Stimulated activated naive CD8-positive, alpha-beta T cell treated with anti-CD3 and anti-CD28 coated beads, Interleukin-15, Interleukin-2, amounts not matched to agents 100 ng/mL and 50 ng/mL, for 24 hours (primary cell): ENCODE results near the gene STRIT1.

ENCODE experiments used
- H3K27ac Mint-ChIP-seq: one replicate; pipeline ENCODE4 v1.8.0; 2021; ENCODE audit warnings: mild to moderate bottlenecking, mixed read lengths
- H3K27me3 Mint-ChIP-seq: one replicate; pipeline ENCODE4 v1.8.0; 2021; ENCODE audit warnings: mixed read lengths
- H3K36me3 Mint-ChIP-seq: one replicate; pipeline ENCODE4 v1.8.0; 2021; ENCODE audit warnings: low read depth, mixed read lengths
- H3K4me1 Mint-ChIP-seq: one replicate; pipeline ENCODE4 v1.8.0; 2021; ENCODE audit warnings: low read depth, mixed read lengths
- H3K4me3 Mint-ChIP-seq: one replicate; pipeline ENCODE4 v1.8.0; 2021; ENCODE audit warnings: mild to moderate bottlenecking, mixed read lengths
- H3K9me3 Mint-ChIP-seq: one replicate; pipeline ENCODE4 v1.8.0; 2021; ENCODE audit warnings: mixed read lengths

Gene STRIT1

GRCh38 chr3:155293516-155293915, at the start of gene STRIT1:
Gene STRIT1 (minus strand): TSS chr3:155293683.
- Mint-ChIP-seq H3K4me3 (no peak within 1 kb of the TSS), H3K36me3 (no peaks in the 10 kb centered on the region), H3K4me1 (no peaks in the 10 kb centered on the region), H3K27ac (no peak within 1 kb of the TSS), H3K27me3 (no peaks in the 10 kb centered on the region), H3K9me3 (peaks cover 12% of the 10 kb centered on the region)

GRCh38 chr3:155342344-155342743, 48.9 kb upstream of the STRIT1 start:
- no peaks in the 10 kb centered on the region for H3K9me3 Mint-ChIP-seq
- no peaks in the 10 kb centered on the region for H3K4me1 Mint-ChIP-seq
- H3K27ac Mint-ChIP-seq, result no peak overlapping the region
- H3K36me3 Mint-ChIP-seq, result no peaks in the 10 kb centered on the region
- no peak overlapping the region for H3K4me3 Mint-ChIP-seq
- H3K27me3 Mint-ChIP-seq, result no peaks in the 10 kb centered on the region

- Mint-ChIP-seq H3K4me3 (no peak overlapping the region), H3K9me3 (no peaks in the 10 kb centered on the region), H3K27me3 (no peaks in the 10 kb centered on the region), H3K36me3 (no peaks in the 10 kb centered on the region), H3K4me1 (peaks cover 7% of the 10 kb centered on the region), H3K27ac (no peak overlapping the region)
These were observed 45.6 kb upstream of the STRIT1 start for GRCh38 chr3:155339052-155339451.

GRCh38 chr3:155335724-155336354, 42.4 kb upstream of the STRIT1 start:
- Mint-ChIP-seq H3K27ac (no peak overlapping the region), H3K4me1 (peaks cover 7% of the 10 kb centered on the region), H3K4me3 (no peak overlapping the region)

GRCh38 chr3:155334914-155335723, 41.6 kb upstream of the STRIT1 start:
- peaks cover 7% of the 10 kb centered on the region for H3K4me1 Mint-ChIP-seq
- H3K4me3 Mint-ChIP-seq, result no peak overlapping the region
- no peak overlapping the region for H3K27ac Mint-ChIP-seq
- no peaks in the 10 kb centered on the region for H3K36me3 Mint-ChIP-seq
- peaks cover 3% of the 10 kb centered on the region for H3K27me3 Mint-ChIP-seq
- H3K9me3 Mint-ChIP-seq, result no peaks in the 10 kb centered on the region

More at GRCh38 chr3:155335724-155336354, 42.4 kb upstream of the STRIT1 start:
- Mint-ChIP-seq H3K9me3 (no peaks in the 10 kb centered on the region), H3K36me3 (no peaks in the 10 kb centered on the region), H3K27me3 (peaks cover 3% of the 10 kb centered on the region)

- Mint-ChIP-seq H3K36me3 (no peaks in the 10 kb centered on the region), H3K9me3 (no peaks in the 10 kb centered on the region), H3K27ac (no peak overlapping the region), H3K27me3 (peaks cover 3% of the 10 kb centered on the region), H3K4me1 (peaks cover 7% of the 10 kb centered on the region), H3K4me3 (no peak overlapping the region)
These were observed 40.9 kb upstream of the STRIT1 start for GRCh38 chr3:155334215-155334913.

- Mint-ChIP-seq H3K27ac (no peak overlapping the region), H3K9me3 (no peaks in the 10 kb centered on the region), H3K27me3 (peaks cover 3% of the 10 kb centered on the region), H3K36me3 (no peaks in the 10 kb centered on the region), H3K4me3 (no peak overlapping the region), H3K4me1 (peaks cover 7% of the 10 kb centered on the region)
These were observed 39.2 kb upstream of the STRIT1 start for GRCh38 chr3:155332716-155333115.

- H3K27ac Mint-ChIP-seq, result no peak overlapping the region
- no peak overlapping the region for H3K4me3 Mint-ChIP-seq
- no peaks in the 10 kb centered on the region for H3K9me3 Mint-ChIP-seq
- peaks cover 7% of the 10 kb centered on the region for H3K4me1 Mint-ChIP-seq
- peaks cover 3% of the 10 kb centered on the region for H3K27me3 Mint-ChIP-seq
- no peaks in the 10 kb centered on the region for H3K36me3 Mint-ChIP-seq
These were observed 37.6 kb upstream of the STRIT1 start for GRCh38 chr3:155331078-155331477.

- peaks cover 3% of the 10 kb centered on the region for H3K27me3 Mint-ChIP-seq
These were observed 36.9 kb upstream of the STRIT1 start for GRCh38 chr3:155330370-155330769.

GRCh38 chr3:155329513-155330048, 36.1 kb upstream of the STRIT1 start:
- Mint-ChIP-seq H3K9me3 (no peaks in the 10 kb centered on the region), H3K36me3 (no peaks in the 10 kb centered on the region), H3K4me1 (peaks cover 1% of the 10 kb centered on the region), H3K27me3 (peaks cover 3% of the 10 kb centered on the region), H3K27ac (no peak overlapping the region), H3K4me3 (no peak overlapping the region)

More at GRCh38 chr3:155330370-155330769, 36.9 kb upstream of the STRIT1 start:
- H3K36me3 Mint-ChIP-seq, result no peaks in the 10 kb centered on the region
- peaks cover 7% of the 10 kb centered on the region for H3K4me1 Mint-ChIP-seq
- H3K9me3 Mint-ChIP-seq, result no peaks in the 10 kb centered on the region
- H3K4me3 Mint-ChIP-seq, result no peak overlapping the region
- no peak overlapping the region for H3K27ac Mint-ChIP-seq

GRCh38 chr3:155327871-155328270, 34.4 kb upstream of the STRIT1 start:
- Mint-ChIP-seq H3K27ac (no peak overlapping the region), H3K9me3 (no peaks in the 10 kb centered on the region), H3K36me3 (no peaks in the 10 kb centered on the region), H3K4me3 (no peak overlapping the region), H3K27me3 (no peaks in the 10 kb centered on the region), H3K4me1 (no peaks in the 10 kb centered on the region)

GRCh38 chr3:155327430-155327829, 33.9 kb upstream of the STRIT1 start:
- no peaks in the 10 kb centered on the region for H3K9me3 Mint-ChIP-seq
- no peaks in the 10 kb centered on the region for H3K36me3 Mint-ChIP-seq
- H3K4me3 Mint-ChIP-seq, result no peak overlapping the region
- no peak overlapping the region for H3K27ac Mint-ChIP-seq
- no peaks in the 10 kb centered on the region for H3K27me3 Mint-ChIP-seq
- no peaks in the 10 kb centered on the region for H3K4me1 Mint-ChIP-seq

- Mint-ChIP-seq H3K9me3 (no peaks in the 10 kb centered on the region), H3K27ac (no peak overlapping the region), H3K36me3 (no peaks in the 10 kb centered on the region), H3K4me1 (no peaks in the 10 kb centered on the region), H3K4me3 (no peak overlapping the region), H3K27me3 (no peaks in the 10 kb centered on the region)
These were observed 33.4 kb upstream of the STRIT1 start for GRCh38 chr3:155326901-155327300.

GRCh38 chr3:155326244-155326643, 32.8 kb upstream of the STRIT1 start:
- H3K9me3 Mint-ChIP-seq, result no peaks in the 10 kb centered on the region
- H3K27me3 Mint-ChIP-seq, result no peaks in the 10 kb centered on the region
- no peak overlapping the region for H3K27ac Mint-ChIP-seq
- no peak overlapping the region for H3K4me3 Mint-ChIP-seq
- no peaks in the 10 kb centered on the region for H3K4me1 Mint-ChIP-seq
- no peaks in the 10 kb centered on the region for H3K36me3 Mint-ChIP-seq

- H3K9me3 Mint-ChIP-seq, result no peaks in the 10 kb centered on the region
- no peak overlapping the region for H3K4me3 Mint-ChIP-seq
- H3K36me3 Mint-ChIP-seq, result no peaks in the 10 kb centered on the region
- no peaks in the 10 kb centered on the region for H3K27me3 Mint-ChIP-seq
- no peaks in the 10 kb centered on the region for H3K4me1 Mint-ChIP-seq
- no peak overlapping the region for H3K27ac Mint-ChIP-seq
These were observed 31.9 kb upstream of the STRIT1 start for GRCh38 chr3:155325263-155325835.
